ENCODE measurements around the gene PGAP6.

GRCh38 chr16:350203-350602 is 31.6 kb downstream of the PGAP6 start:
- TF ChIP-seq ZNF175 (CRISPR knock-in tag; IDR thresholded peaks at IDR 0.05; ENCODE audit: low read depth) (no peak), ZFX (CRISPR knock-in tag; IDR thresholded peaks at IDR 0.05) (no peak), FOXA3 (CRISPR knock-in tag; conservative IDR thresholded peaks at IDR 0.05 in 1 of 2, IDR thresholded peaks at IDR 0.05 in 1 of 2) (no peak), ZNF253 (CRISPR knock-in tag; conservative IDR thresholded peaks at IDR 0.05) (no peak), ATF3 (IDR thresholded peaks at IDR 0.05) (no peak), ATF3 (CRISPR knock-in tag; conservative IDR thresholded peaks at IDR 0.05) (no peak), ZEB2 (IDR thresholded peaks at IDR 0.05) (no peak), EGR1 (conservative IDR thresholded peaks at IDR 0.05) (no peak), SP2 (IDR thresholded peaks at IDR 0.05; ENCODE audit: extremely low read depth, low read depth, low read length, poor library complexity, severe bottlenecking) (no peak)

Data from K562 (cell line).